ENCODE data around the gene CHRNB4.

Gene CHRNB4

DNA sequence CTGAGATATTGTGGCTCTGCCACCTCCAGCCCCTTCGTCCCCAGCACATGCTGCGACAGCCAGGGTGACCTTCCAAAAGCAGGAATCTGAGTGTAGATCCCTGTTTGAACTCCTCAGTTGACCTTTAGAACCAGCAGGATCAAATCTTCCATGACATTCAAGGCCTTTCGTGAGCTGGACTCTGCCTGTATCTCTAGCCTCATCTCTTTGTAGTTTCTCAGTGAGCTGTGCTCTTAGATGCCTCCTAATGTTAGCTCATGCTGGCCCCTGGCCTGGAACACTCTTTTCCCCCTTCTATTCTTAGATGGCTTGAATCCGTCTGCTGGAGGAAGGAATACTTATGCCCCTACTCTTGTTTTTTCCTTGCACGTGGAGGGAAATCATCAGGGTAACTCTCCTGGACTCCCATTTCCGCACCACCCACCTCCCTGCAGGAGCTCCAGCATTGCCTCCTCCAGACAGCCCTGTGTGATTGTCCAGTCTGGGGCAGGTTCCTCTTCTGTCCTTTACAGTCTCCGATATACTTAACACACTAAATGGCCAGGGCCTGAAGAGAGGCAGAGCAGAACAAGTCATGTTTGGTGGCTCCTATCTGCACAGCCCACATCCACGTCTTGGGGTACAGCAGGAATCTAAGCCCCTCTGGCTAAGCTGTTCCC, 26.7 kb upstream of the CHRNB4 start:
- Histone ChIP-seq H3K27ac (ENCODE audit: low read length, poor library complexity, severe bottlenecking) (no peak overlapping the region), H3K4me1 (ENCODE audit: control insufficient read depth, insufficient read depth, low read depth, low read length) (no peaks in the 10 kb centered on the region), H3K18ac (ENCODE audit: low read depth in 1 of 2, low read length in 2 of 2) (no peak overlapping the region), H2BK120ac (ENCODE audit: low read depth, low read length) (no peak overlapping the region), H4K91ac (ENCODE audit: low read length) (no peak overlapping the region), H2BK5ac (ENCODE audit: low read depth, low read length, poor library complexity, severe bottlenecking) (no peak overlapping the region), H3K4ac (ENCODE audit: low read depth in 1 of 2, low read length in 2 of 2) (no peak overlapping the region), H2AFZ (ENCODE audit: low read depth, low read length) (no peak overlapping the region), H3K9me3 (ENCODE audit: control insufficient read depth, low read length) (no peaks in the 10 kb centered on the region), H2BK15ac (ENCODE audit: low read depth, poor library complexity, severe bottlenecking) (no peak overlapping the region), H3K23ac (ENCODE audit: low read length in 2 of 2) (no peak overlapping the region), H4K8ac (ENCODE audit: low read length) (no peak overlapping the region), H3K27me3 (ENCODE audit: control insufficient read depth in 1 of 2, insufficient read depth in 1 of 2, low read length in 2 of 2) (peaks cover 14 to 41% of the 10 kb centered on the region in 2 experiments), H3K4me3 (ENCODE audit: insufficient read depth in 1 of 2, low read depth in 1 of 2, low read length in 2 of 2) (no peak overlapping the region), H2BK12ac (ENCODE audit: low read length in 2 of 2) (no peak overlapping the region), H3K14ac (ENCODE audit: low read length in 2 of 2) (no peak overlapping the region), H3K9ac (ENCODE audit: low read length) (no peak overlapping the region), H3K36me3 (ENCODE audit: control insufficient read depth in 1 of 2, insufficient read depth in 2 of 2, low read depth in 1 of 2, low read length in 2 of 2) (no peaks in the 10 kb centered on the region), H3K4me2 (ENCODE audit: low read length, poor library complexity, severe bottlenecking) (no peak overlapping the region), H2AK5ac (ENCODE audit: low read length, severe bottlenecking) (no peak overlapping the region), H3K79me1 (replicated peaks; ENCODE audit: low read length, poor library complexity, severe bottlenecking) (no peaks in the 10 kb centered on the region)
- 86% methylated on average over 8 of the region's 8 CpGs for WGBS
- DNase-seq: no peak

DNA sequence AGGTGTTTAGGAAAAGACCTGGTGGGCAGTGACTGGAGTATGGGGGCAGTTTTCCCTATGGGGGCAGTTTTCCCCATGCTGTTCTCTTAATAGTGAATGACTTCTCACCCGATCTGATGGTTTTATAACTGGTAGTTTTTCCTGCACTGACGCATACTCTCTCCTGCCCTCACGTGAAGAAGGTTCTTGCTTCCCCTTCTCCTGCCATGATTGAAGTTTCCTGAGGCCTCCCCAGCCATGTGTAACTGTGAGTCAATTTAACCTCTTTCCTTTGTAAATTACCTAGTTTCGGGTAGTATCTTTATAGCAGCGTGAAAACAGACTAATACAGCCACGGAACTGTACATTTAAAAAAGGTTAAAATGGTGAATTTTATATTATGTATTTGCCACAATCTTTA, 25.0 kb upstream of the CHRNB4 start:
- H4K91ac ChIP-seq (ENCODE audit: low read length): no peak overlapping the region
- 89% methylated on average over 3 of the region's 6 CpGs for WGBS
- H3K4me3 ChIP-seq (ENCODE audit: insufficient read depth in 1 of 2, low read depth in 1 of 2, low read length in 2 of 2): no peak overlapping the region

DNA sequence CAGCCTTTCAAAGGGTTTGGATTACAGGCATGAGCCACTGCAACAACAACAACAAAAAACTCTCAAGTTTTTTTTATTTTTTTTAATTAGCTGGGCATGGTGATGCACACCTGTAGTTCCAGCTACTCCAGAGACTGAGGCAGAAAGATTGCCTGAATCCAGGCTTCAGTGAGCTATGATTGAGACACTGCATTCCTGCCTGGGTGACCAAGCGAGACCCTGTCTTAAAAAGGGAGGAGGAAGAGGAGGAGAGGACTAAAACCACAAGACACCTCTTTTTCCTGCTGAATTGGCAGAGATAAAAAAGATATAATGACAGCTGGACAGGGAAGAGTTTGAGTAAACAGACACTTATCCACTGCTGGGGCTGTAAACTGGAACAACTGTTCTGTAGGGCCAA, 22.7 kb upstream of the CHRNB4 start:
- Histone ChIP-seq H3K4me2 (ENCODE audit: low read length, poor library complexity, severe bottlenecking) (no peak overlapping the region), H2BK15ac (ENCODE audit: low read depth, poor library complexity, severe bottlenecking) (no peak overlapping the region), H2AFZ (ENCODE audit: low read depth, low read length) (no peak overlapping the region), H4K91ac (ENCODE audit: low read length) (no peak overlapping the region), H2BK12ac (ENCODE audit: low read length in 2 of 2) (no peak overlapping the region), H3K27ac (ENCODE audit: low read length, poor library complexity, severe bottlenecking) (no peak overlapping the region), H3K4me1 (ENCODE audit: control insufficient read depth, insufficient read depth, low read depth, low read length) (no peaks in the 10 kb centered on the region), H2AK5ac (ENCODE audit: low read length, severe bottlenecking) (no peak overlapping the region), H3K36me3 (ENCODE audit: control insufficient read depth in 1 of 2, insufficient read depth in 2 of 2, low read depth in 1 of 2, low read length in 2 of 2) (no peaks in the 10 kb centered on the region), H2BK120ac (ENCODE audit: low read depth, low read length) (no peak overlapping the region), H3K4me3 (ENCODE audit: insufficient read depth in 1 of 2, low read depth in 1 of 2, low read length in 2 of 2) (no peak overlapping the region), H4K8ac (ENCODE audit: low read length) (no peak overlapping the region), H2BK5ac (ENCODE audit: low read depth, low read length, poor library complexity, severe bottlenecking) (no peak overlapping the region), H3K14ac (ENCODE audit: low read length in 2 of 2) (no peak overlapping the region), H3K9me3 (ENCODE audit: control insufficient read depth, low read length) (no peaks in the 10 kb centered on the region), H3K4ac (ENCODE audit: low read depth in 1 of 2, low read length in 2 of 2) (no peak overlapping the region), H3K18ac (ENCODE audit: low read depth in 1 of 2, low read length in 2 of 2) (no peak overlapping the region), H3K9ac (ENCODE audit: low read length) (no peak overlapping the region), H3K79me1 (replicated peaks; ENCODE audit: low read length, poor library complexity, severe bottlenecking) (no peaks in the 10 kb centered on the region), H3K23ac (ENCODE audit: low read length in 2 of 2) (no peak overlapping the region), H3K27me3 (ENCODE audit: control insufficient read depth in 1 of 2, insufficient read depth in 1 of 2, low read length in 2 of 2) (peaks cover 33 to 67% of the 10 kb centered on the region in 2 experiments)
- WGBS: 50% methylated on average over 1 of the region's 1 CpG
- DNase-seq: no peak

More for the DNA sequence above, 25.0 kb upstream of the CHRNB4 start:
- Histone ChIP-seq H3K27me3 (ENCODE audit: control insufficient read depth in 1 of 2, insufficient read depth in 1 of 2, low read length in 2 of 2) (peaks cover 16 to 54% of the 10 kb centered on the region in 2 experiments), H3K9ac (ENCODE audit: low read length) (no peak overlapping the region), H3K36me3 (ENCODE audit: control insufficient read depth in 1 of 2, insufficient read depth in 2 of 2, low read depth in 1 of 2, low read length in 2 of 2) (no peaks in the 10 kb centered on the region), H3K18ac (ENCODE audit: low read depth in 1 of 2, low read length in 2 of 2) (no peak overlapping the region), H3K14ac (ENCODE audit: low read length in 2 of 2) (no peak overlapping the region), H2BK120ac (ENCODE audit: low read depth, low read length) (no peak overlapping the region), H2AFZ (ENCODE audit: low read depth, low read length) (no peak overlapping the region), H3K4me2 (ENCODE audit: low read length, poor library complexity, severe bottlenecking) (no peak overlapping the region), H2BK5ac (ENCODE audit: low read depth, low read length, poor library complexity, severe bottlenecking) (no peak overlapping the region), H3K23ac (ENCODE audit: low read length in 2 of 2) (no peak overlapping the region), H3K4ac (ENCODE audit: low read depth in 1 of 2, low read length in 2 of 2) (no peak overlapping the region), H3K27ac (ENCODE audit: low read length, poor library complexity, severe bottlenecking) (no peak overlapping the region), H2BK12ac (ENCODE audit: low read length in 2 of 2) (no peak overlapping the region), H2BK15ac (ENCODE audit: low read depth, poor library complexity, severe bottlenecking) (no peak overlapping the region), H2AK5ac (ENCODE audit: low read length, severe bottlenecking) (no peak overlapping the region), H3K9me3 (ENCODE audit: control insufficient read depth, low read length) (no peaks in the 10 kb centered on the region), H3K79me1 (replicated peaks; ENCODE audit: low read length, poor library complexity, severe bottlenecking) (no peaks in the 10 kb centered on the region), H4K8ac (ENCODE audit: low read length) (no peak overlapping the region), H3K4me1 (ENCODE audit: control insufficient read depth, insufficient read depth, low read depth, low read length) (no peaks in the 10 kb centered on the region)
- DNase-seq: no peak

DNA sequence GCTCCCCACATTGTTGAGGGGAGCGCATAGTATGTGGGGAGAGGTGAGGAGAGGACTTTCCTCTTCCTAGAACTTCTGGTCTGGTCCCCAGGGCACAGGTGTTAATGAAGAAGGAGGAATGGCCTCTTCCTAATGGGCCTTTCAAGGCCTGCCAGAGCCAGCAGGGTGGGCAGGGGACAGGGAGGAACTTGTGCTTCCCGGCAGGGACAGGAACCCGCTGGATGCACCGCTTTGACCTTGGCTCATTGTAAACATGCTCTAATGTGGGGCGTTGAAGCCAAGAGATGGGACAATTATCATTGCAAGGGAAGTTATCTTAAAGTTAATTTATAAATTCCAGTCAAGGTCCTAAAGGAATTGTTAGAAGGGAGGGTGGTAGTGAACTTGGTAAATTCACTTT, 21.0 kb upstream of the CHRNB4 start:
- Histone ChIP-seq H2BK12ac (ENCODE audit: low read length in 2 of 2) (no peak overlapping the region), H3K9ac (ENCODE audit: low read length) (no peak overlapping the region), H3K36me3 (ENCODE audit: control insufficient read depth in 1 of 2, insufficient read depth in 2 of 2, low read depth in 1 of 2, low read length in 2 of 2) (no peaks in the 10 kb centered on the region), H2BK15ac (ENCODE audit: low read depth, poor library complexity, severe bottlenecking) (no peak overlapping the region), H3K4me1 (ENCODE audit: control insufficient read depth, insufficient read depth, low read depth, low read length) (no peaks in the 10 kb centered on the region), H2BK120ac (ENCODE audit: low read depth, low read length) (no peak overlapping the region), H2BK5ac (ENCODE audit: low read depth, low read length, poor library complexity, severe bottlenecking) (no peak overlapping the region), H3K14ac (ENCODE audit: low read length in 2 of 2) (no peak overlapping the region), H3K9me3 (ENCODE audit: control insufficient read depth, low read length) (no peaks in the 10 kb centered on the region), H3K4ac (ENCODE audit: low read depth in 1 of 2, low read length in 2 of 2) (no peak overlapping the region), H2AK5ac (ENCODE audit: low read length, severe bottlenecking) (no peak overlapping the region), H3K79me1 (replicated peaks; ENCODE audit: low read length, poor library complexity, severe bottlenecking) (no peaks in the 10 kb centered on the region), H3K18ac (ENCODE audit: low read depth in 1 of 2, low read length in 2 of 2) (no peak overlapping the region), H2AFZ (ENCODE audit: low read depth, low read length) (no peak overlapping the region), H4K8ac (ENCODE audit: low read length) (no peak overlapping the region), H3K27ac (ENCODE audit: low read length, poor library complexity, severe bottlenecking) (no peak overlapping the region), H4K91ac (ENCODE audit: low read length) (no peak overlapping the region), H3K4me2 (ENCODE audit: low read length, poor library complexity, severe bottlenecking) (no peak overlapping the region), H3K4me3 (ENCODE audit: insufficient read depth in 1 of 2, low read depth in 1 of 2, low read length in 2 of 2) (no peak overlapping the region), H3K27me3 (ENCODE audit: control insufficient read depth in 1 of 2, insufficient read depth in 1 of 2, low read length in 2 of 2) (peaks cover 27 to 55% of the 10 kb centered on the region in 2 experiments), H3K23ac (ENCODE audit: low read length in 2 of 2) (no peak overlapping the region)
- WGBS: 80% methylated on average over 5 of the region's 5 CpGs
- no peak for DNase-seq

Measured in mesenchymal stem cell (in vitro differentiated cells and primary cell).